Suppressor macrophage (primary cell): ENCODE data around the gene NRXN3.
"Not testable (repeated sequence)": the region's sequence is repeated elsewhere in the genome, so short reads cannot be mapped to it uniquely, and the experiment has no call there.

Source experiments
- DNase-seq, 4 experiments: peaks; one replicate each; pipeline ENCODE4 v3.0.0-alpha.2; 2020 to 2022

Gene NRXN3

DNA sequence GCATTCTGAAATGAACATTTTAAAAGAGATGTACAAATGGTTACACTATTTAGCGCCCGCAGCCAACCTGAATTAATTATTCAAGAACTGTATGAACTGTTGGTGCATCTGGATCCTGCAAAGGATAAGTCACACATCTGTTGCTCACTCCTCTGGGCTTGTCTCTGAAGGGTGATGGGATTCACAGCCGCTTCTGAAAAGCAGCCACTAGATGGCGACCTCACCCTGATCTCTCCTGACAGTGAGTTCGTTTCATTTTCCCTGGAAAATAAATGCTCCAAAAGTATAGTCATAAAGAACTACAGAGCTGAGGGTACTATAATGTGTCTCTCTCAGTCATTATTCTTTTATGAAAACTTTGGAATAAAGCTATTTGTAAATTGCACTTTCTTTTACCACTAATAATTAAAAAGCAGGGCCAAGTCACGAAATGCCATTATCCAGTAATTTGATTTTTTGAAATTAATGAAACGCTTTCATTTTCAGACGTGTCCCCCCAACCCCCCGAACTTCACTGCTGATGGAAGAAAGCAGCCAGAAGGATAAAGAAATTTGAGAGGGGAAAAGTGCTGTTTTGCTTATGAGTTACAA, 789.6 kb downstream of the NRXN3 start:
- peak; percentile 68 to 80 (median 74) for DNase-seq

DNA sequence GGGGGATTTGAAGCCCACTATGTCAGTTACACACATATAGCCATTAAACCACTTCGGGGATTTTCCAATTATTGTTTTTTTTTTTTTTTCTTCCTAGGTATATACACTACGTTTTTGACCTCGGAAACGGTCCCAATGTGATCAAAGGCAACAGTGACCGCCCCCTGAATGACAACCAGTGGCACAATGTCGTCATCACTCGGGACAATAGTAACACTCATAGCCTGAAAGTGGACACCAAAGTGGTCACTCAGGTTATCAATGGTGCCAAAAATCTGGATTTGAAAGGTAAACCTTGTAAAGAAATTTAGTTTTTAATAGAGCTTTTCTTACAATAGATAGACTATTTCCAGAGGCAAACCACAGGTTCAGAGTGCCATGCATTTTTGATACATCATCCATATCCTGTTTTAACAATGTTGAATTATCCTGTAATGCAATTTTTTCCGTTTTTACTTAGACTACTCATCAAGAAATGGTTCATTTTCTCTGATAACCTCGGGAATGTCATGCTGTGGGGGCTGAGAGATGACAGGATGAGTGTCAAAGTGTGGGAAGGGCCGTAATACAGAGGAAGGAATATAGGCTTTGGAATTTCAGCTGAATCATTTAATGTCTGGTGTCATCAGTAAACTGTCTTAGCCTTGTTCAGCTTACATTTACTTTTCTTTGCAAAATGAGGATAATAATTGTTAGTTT, 797.1 kb downstream of the NRXN3 start:
- no peak for DNase-seq

GRCh38 chr14:78968265-78968664, 798.1 kb downstream of the NRXN3 start:
- DNase-seq: no peak

- no peak for DNase-seq
These were observed 800.5 kb downstream of the NRXN3 start for GRCh38 chr14:78970677-78971076.

GRCh38 chr14:78972440-78972839, 802.3 kb downstream of the NRXN3 start:
- no peak for DNase-seq

DNA sequence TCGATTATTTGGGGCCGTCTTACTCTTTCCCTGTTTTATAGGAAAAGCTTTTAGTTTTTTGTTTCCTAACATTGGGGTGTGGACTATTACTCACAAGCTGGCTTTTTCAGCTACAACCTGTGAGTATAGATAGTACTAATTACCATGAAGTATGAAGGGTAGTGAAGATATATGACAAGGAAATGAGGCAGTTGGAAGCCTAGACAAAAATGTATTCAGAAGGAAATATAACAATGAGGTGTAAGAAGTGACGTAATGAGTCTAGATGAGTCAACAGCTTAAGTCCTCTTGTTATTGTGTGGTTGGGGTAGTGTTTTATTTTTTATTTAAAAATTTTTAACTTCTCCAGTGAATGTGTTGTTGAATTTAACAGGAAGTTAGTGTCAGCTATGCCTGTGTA, 804.5 kb downstream of the NRXN3 start:
- DNase-seq: no peak

DNA sequence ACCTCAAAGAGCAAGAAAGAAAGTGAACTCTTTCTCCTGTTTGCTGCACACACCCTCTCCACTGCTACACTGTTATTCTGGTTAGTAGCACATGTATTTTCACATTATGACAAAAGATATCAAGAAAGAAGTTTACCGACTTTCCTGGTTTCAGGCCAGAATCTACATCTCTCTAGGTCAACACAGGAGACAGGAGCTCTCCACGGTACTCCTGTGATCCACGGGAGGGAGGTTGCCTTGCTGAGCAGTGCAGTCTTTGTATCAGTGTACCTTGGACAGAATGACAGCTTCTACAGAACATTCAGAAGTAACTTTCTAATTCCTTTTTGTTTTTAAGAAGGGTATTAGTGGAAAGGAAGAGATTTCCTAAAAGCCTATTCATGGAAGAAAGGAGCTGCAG, 805.6 kb downstream of the NRXN3 start:
- no peak for DNase-seq

DNA sequence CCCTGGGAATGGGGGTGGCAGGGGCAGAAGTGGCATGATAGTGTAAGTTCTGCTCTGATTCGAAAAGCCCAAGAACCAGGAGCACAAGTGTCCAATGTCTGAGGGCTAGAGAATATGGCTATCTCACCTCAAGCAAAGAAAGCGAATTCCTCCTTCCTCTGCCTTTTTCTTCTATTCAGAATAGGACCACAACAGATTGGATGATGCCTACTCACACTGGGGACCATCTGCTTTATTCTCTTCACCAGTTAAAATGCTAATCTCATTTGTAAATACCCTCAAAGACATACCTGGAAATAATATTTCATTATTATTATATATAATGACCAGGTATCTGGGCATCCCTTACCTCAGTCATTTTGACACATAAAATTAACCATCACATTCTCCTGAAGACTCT, 808.7 kb downstream of the NRXN3 start:
- no peak for DNase-seq

GRCh38 chr14:78982551-78982950, 812.4 kb downstream of the NRXN3 start:
- no peak for DNase-seq

DNA sequence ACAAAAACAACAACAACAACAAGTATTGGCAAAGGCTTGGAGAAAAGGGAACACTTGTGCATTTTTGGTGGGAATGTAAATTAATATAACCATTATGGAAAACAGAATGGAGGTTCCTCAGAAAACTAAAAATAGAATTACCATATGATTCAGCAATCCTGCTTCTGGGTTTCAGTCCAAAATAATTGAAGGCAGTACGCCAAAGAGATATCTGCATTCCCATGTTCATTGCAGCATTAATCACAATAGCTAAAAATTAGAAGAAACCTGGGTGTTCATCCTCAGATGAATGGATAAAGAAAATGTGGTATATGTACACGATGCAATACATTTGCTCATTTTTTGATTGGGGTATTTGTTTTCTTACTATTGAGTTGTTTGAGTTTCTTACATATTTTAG, 813.0 kb downstream of the NRXN3 start:
- DNase-seq: no peak

GRCh38 chr14:78985668-78986381, 815.7 kb downstream of the NRXN3 start:
- DNase-seq: no peak

- DNase-seq: no peak
These were observed 816.8 kb downstream of the NRXN3 start for GRCh38 chr14:78986989-78987388.

GRCh38 chr14:78989221-78989620, 819.0 kb downstream of the NRXN3 start:
- DNase-seq: no peak

- no peak for DNase-seq
These were observed 822.7 kb downstream of the NRXN3 start for GRCh38 chr14:78992867-78993266.

GRCh38 chr14:78997811-78998210, 827.6 kb downstream of the NRXN3 start:
- DNase-seq: no peak

DNA sequence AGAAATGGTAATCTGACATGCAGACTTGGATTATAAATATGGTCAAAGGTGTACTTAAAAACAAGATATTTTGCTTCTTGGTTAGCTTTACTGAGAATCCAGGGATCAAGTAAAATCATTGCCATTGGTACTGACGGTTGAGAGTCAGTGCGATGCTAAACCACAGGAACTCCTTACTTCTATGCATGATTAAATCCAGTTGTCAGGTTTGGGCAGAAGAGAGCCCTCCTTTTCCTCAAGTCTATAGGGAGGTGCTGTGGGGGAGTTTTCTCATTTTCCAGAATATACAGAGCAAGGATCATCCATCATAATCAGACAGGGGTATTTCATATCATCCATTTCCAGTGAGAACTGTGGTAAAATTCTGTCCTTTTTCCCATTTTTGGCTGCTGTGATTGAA, 839.1 kb downstream of the NRXN3 start:
- DNase-seq: no peak

- peak; percentile 55 to 64 (median 60) for DNase-seq
These were observed 841.1 kb downstream of the NRXN3 start for GRCh38 chr14:79011091-79011919.

DNA sequence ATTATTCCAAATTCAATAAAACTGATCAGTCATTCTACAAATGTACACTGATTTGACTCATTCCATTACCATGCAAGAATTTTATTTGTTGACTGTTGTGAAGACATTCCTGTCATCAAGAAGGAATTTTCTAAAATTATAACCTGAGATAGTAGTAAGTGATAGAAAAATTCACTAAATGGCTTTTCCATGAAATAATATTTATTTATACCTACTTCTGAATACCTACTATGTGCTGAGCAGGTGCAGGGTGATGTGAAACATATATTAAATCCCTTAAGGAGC, 841.7 kb downstream of the NRXN3 start:
- DNase-seq: no peak

DNA sequence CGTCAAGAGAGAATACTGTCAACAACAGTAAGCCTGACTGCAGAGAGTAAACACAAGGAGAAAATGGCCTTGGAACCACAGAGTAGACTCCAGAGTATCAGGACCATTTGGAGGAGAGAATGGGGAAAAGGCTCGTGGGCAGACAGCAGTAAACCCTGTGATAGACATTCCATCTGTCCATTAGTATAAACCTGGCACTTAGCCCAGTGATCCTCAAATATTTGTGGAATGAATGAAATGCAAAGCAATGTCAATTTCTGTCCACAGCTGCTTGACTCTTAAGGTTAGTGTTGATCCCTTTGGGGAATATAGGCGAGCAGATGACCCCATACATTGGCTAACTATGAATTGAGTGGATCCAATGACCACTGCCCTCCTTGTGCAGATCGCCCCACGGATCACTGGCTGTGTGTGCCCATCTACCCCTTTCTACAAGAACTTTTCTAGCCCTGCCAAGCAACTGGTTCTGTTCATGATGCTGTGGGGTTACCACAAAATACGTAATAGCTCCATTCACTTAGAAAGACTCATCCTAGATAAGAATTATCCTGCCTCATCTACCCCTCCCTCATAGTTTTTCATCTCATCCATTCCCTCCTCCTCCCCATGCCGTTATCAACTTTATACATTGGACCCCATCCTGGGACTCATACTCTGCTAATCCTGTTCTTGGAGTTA, 846.8 kb downstream of the NRXN3 start:
- DNase-seq: no peak

- DNase-seq: no peak
These were observed 847.4 kb downstream of the NRXN3 start for GRCh38 chr14:79017561-79017960.

DNA sequence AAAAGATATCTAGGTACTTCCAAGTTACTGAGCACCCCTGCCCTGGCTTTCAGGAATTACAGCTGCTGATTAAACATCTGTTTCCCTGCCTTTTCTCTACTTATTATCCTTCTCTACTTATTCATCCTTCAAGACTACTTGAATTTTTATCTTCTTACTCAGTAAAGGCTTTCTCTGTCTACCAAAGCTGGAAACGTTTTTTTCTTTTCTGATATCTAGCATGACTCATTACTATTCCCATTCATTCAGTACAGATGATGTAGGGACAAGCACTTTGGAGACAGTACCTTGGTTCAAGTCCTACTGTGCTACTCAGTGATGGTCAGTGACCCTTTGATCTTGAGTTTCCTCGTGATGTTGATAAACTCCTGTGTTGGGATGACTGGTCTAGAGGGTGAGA, 848.7 kb downstream of the NRXN3 start:
- no peak for DNase-seq

DNA sequence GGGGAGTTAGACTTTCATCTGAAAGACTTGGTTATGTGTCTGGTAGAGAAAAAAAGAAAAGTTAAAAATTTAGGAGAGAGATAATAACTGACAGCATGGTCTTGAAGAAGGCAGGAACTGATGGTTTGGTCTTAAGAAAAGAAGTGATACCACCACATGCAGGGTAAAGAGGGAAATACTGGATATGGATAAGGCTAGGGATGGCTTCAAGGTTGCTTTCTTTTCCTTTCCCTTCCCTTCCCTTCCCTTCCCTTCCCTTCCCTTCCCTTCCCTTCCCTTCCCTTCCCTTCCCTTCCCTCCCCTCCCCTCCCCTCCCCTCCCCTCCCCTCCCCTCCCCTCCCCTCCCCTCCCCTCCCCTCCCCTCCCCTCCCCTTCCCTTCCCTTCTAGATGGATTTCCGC, 849.7 kb downstream of the NRXN3 start:
- DNase-seq: not testable (repeated sequence)

DNA sequence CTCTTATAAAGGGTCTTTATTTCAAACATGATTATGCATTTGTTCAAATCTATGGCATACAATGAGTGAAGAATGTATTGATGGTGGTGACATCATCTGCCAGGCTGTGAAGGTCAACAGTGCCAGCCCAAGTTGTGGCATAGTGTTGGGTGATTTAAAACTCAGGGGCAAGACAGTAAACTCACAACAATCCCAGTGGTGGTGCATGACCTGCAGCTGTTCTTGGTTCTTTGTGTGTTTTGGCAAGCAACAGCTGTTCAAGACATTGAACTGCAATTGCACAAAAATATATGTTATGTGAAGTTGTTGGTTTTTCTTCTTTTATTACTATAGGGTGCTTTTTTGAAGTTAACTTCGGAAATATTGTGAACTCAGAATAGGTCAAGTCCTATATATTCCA, 851.6 kb downstream of the NRXN3 start:
- no peak for DNase-seq
